SKM-1 treated with dmso at 0.1 percent for 144 hours (cell line): ENCODE data around the gene KCNMA1.

Experiments
- DNase-seq: peaks from one replicate; lab custom pipeline; 2025; ENCODE audit not compliant: unreplicated experiment; lab: John Stamatoyannopoulos, UW

Gene KCNMA1

DNA sequence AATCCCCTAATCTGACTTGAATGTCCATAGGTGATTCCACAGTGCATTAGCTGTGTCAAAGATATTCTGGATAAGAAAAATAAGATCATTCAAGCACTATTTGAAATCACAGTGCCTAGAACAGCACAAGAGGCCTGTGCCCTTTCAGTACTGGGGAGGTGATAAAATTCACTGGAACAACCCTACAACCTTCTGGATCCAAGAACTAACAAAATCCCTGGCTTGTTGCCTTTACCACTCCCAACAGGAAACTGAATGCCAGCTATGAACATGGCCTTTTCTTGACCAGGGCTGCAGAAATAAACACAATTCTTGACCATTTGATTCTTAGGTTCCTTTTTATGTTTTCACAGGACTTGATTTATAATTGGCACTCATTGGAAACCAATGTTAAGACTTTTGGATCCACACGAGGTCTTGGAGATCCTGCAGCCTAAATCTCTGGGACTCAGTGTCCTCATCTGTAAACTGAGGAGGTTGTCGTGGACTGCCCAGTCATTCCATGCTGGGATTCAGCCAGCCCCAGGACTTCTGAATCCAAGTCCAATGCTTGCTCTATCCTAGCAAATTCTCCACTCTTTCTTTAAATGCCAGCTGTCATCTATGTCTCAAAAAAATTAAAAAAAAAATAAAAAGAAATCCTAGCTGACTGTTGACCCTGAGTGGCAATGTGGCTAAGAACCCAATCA, 624.7 kb downstream of the KCNMA1 start:
- DNase-seq: no peak

DNA sequence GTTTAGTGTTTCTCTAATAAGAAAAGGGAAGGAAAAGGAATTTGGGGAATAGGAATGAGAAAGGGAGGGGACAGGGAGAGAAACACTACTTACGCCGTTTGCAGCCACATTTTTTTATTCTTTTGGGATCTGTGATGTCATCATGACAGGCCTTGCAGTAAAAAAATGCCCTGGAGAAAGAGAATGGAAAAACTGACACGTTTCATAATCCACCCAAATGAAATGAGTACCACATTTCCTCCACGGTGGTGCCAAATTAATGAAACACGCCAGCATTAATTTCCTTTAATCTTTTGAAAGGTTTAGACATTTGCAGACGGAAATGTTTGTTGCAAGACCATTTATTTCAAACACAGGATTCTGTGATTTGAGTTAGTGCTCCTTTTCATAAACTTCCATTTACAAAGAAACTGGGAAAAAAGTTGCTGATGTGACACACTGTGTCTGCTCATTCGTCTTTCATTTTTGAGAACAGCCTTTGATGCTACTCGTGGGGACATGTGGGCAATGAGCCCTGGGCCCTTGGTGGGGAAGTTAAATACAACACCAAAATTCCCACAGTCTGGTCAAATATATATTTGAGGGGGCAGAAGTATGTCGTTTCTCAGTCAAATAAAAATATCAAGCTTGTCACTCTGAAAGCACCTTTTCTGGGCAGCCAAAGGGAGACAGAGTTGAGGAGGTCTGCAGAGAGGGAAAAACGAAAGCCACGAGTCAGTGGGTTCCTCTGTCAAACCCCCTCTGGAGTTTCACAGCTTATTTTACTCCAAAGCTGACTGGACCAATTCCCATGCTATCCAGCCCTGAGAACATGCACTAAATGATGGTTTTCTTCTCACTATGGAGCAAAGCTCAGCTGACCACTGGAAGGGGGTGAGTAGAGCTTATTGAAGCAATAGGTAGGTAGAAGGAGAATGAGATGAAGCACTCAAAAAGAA, 625.5 kb downstream of the KCNMA1 start:
- DNase-seq: no peak

DNA sequence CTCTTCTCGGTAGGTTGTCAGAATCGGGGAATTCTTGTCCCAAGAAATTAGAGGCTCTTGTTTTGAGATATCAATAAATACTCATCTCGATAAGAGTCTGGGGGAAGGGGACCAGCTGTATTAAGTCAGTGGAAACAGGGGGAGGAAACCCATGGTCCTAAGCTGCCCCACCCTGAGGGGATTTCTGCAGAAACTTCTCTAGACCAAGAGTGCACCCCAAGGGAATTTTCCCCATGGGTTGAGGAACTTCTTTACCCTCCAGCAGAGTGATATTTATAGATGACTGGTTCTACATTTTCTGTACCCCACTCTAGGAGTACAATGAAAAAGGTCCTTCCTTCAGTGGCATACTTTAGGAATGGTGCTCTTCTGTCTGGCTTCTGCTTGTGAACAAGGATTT, 627.2 kb downstream of the KCNMA1 start:
- no peak for DNase-seq

DNA sequence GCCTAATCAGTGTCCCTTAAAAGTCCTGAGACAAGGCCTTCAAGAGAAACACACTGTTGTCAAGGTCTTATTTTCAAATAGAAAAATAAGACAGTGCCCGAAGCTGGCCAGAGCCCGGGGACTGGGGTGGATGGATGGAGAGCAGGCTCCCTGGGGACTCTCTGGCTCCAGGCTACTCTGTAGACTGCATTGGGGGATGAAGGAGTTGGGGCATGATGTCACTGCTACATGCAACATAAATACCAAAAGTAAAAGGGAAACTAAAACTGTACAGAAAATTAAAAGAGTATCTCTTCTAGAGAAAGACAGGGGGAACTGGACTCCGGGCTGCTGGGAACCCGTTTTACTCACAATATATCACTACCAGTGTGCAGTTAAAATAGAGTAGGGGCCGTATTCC, 629.8 kb downstream of the KCNMA1 start:
- DNase-seq: no peak

DNA sequence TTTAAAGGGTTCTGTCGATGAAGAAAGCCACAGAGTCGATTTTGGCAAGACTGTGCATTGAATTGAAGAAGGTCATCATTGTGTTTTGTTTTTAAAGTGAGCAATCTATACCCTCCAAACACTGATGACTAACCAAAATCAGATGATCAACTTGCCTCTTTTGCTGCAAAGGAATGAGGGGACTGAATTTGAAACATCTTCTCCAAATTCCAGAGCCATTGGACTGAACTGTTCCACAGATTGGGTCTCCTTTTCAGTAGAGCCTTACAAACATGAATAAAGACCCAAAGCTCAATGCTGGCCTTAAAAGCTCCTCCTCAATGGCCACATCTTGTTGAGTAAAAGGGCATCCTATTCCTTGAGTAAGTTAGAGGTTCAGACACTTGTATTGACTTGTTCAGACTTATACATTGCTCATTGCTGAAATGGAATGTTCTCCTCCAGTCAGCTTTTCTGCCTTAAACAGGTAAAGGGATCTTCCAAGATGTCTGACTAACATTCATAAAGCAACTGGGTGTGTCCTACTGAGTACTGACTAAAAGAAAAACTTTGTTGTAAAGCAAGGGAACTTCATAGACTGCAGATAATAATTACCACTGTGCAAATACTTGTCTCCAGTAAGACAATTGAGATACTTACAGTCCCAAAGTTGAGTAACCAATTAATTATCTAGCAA, 630.6 kb downstream of the KCNMA1 start:
- no peak for DNase-seq

DNA sequence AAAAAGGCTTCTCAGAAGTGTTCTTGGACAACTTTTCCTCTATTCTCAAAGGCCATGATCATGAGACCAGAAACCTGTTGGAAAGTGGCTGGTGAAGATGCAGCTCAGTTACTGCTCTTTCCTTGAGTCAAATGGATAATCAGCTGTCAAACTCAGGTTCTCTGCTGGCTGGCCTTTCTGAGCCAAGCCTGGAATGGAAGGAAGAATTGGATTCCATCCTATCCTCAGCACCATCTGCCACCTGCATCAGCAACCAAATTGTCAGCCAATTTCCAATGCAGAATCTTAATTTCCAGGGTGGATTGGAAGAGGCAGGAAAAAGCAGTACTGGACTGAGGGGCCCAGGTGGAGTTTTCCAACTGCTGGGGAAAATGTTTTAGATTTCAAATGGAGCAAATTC, 631.7 kb downstream of the KCNMA1 start:
- no peak for DNase-seq

DNA sequence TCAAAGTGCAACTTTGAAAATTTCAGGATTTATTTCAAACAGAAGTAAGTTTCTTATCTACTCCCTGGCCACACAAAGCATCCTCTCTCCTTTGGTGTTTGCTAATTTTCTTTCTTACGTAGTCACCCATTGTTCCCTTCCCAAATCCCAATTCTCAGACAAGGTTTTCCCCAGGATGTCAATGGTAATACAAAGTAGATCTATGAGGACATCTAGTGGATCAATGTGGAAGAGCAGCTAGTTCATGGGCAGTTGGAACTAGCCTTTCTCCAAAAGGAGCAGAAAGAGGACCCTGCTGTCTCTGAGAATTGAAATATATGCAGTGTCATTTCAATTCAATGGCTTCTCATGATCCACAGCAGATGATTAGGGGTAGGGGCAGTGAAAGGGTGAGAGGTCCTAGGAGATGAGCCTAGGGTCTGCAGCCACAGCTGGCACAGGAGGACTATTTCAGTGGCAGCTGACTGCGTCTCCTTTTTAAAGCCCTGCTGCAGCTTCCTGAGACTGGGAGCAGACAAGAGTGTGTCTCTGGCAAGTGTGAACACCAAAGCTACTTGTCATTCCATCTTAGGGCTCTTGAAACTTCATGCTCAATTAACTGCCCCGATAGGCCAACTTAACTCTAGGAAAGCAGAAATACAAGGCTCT, 632.6 kb downstream of the KCNMA1 start:
- DNase-seq: peak; percentile 57

DNA sequence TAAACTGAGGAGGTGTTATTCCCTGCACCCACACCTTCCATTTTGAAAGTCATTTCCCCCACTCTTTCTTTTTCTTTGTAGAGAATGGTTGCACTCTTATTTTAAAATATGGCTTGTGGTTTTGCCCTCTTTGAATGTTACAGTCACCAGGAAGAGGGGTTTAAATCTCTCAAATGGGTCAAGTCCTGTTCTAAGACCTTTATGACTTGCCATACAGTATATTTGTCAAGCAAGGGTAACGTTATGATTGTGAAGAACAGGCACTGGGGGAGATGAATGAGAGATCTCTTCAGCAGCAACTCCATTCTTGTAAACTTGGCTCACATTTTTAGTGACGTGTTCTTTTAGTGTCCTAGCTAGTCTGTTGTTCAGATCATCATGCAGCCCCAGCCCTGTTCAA, 634.7 kb downstream of the KCNMA1 start:
- no peak for DNase-seq

DNA sequence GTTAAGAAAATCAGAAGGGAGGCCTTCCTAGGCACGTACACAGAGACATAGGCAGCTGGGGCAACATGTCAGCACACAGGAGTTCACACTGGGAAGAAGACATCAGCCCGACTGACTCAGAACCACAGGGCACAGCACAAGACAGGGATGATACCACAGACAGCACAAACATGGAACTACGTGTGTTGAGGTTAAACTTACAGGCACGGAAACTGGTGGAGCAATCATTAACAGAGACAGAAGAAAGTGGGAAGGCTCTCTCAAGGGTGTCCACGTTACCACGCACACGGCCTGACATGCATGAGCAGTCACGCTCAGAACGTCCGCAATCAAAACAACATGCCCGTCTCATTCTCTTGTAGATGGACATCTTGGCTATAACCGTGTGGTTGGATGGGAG, 636.4 kb downstream of the KCNMA1 start:
- DNase-seq: no peak

DNA sequence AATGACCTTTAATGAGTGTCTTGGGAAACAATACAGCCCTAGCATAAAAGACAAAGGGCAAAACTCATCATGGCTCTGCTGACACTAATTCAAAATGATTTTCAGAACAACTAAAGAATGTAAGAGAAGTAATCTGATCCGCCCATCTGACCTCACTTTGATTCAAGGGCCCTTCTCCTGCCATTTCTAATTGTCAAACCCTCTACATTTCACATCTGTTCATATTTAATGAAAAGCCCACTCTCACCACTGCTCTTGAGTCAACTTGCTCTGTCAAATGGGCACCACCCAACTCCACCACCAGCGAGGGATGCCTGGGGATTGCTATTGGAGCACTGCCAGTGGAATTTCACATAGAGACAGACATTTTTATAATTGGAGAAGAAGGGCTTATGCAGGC, 639.2 kb downstream of the KCNMA1 start:
- DNase-seq: no peak

DNA sequence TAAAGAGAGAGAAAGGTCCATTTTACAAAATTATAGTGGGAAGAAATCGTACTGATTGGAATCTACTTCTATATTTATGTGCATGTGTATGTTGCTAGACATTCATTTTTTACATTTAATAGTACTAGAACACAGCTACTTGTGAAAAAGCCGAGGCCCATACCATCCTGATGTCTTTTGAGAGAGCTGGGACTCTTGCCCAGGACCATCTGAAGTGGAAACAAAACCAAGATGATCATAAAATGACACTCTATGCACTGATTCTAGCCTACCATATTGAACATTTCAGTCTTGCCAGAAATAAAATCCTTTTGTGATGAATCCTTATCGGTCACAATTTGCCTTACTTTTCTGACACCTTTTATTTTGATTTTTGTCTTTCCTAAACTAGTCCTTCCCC, 640.0 kb downstream of the KCNMA1 start:
- no peak for DNase-seq

DNA sequence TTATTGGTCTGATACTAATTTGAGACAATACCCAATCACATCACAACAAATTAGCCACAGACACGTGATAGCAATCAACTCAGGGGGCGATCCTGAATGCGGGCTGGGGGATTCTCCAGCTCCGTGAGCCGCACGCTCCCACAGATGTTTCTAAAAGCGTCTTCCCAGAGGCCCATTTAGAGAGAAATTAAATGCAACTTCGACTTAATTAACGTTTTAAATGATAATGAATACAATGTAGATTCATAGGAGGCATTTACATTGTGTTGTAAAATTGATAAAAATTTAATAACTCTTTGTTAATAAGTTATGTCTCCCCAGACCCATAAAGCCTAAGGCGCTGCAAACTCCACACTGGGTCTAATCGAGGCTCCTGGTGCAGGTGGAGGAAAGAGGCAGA, 642.6 kb downstream of the KCNMA1 start:
- DNase-seq: no peak

DNA sequence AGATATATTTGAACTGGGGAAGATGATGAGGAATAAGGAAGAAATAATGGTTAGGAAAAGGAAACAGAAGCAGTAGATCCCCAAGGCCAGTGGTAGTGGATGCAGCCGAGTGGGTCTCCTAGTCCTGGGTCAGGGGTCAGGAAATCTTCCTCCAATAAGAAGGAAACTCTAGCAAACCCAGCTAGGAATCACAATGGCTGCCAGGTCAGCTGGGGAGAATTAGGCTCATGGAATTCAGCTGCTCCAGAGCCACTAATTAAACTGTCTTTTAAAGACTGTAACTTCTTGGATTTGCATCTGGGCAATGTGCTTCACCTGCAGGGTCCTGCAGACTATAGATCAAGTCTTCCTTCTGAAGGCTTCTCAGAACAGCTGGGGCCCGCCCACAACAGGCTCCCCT, 644.4 kb downstream of the KCNMA1 start:
- DNase-seq: no peak

DNA sequence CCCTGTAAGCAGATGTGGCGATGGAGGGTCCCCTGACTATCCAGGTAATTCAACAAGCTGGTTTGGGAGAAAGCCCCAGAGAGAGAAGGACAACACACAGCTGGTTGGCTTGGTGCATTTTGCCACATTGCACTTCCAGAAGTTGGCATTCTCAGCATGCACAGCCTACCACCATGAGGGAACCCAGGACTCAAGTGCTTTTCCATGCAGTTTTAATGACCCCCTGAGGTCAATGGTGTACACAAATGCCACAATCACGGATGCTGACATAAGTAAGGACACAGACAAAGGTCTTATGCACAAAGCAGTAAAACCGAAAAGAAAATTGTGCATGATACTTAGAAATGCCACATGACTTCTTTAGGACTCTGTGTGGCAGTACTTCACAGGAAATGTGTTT, 645.1 kb downstream of the KCNMA1 start:
- DNase-seq: no peak

DNA sequence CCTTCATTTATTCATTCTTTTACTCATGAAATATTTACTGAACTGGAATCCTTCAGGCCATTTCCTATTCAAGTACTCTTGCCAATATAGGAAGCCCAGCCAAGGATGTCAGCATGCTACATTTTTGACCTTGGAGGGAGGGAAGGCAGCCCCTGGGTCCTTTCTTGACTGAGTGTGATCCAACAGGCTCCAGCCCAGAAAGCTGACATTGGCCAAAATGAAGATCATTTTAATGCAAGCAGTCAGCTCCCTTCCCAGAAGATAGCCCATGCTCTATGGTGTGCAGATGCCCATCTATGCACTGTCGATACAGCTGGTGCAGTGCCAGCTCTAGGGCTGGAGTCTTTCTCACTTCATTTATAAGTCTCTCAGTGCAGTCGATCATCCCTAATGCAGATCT, 646.0 kb downstream of the KCNMA1 start:
- no peak for DNase-seq

DNA sequence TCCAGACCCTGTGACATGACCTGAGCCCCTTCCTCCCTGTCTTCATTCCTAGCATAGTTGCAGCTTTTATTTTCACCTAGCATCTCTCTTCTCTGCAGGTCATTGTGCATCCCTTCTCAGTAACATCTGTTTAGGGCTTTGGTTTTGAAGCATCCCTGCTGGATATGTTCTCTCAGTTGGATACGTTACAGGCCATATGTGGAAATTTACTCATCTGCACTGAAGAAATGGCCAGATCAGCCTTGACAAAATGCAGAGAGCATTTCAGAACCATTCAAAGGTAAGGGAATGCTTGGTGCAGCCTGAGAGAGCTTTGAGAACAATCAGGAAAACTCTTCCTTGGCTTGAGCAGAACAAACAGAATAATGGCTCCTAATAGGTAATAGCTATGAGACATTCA, 647.0 kb downstream of the KCNMA1 start:
- DNase-seq: no peak

DNA sequence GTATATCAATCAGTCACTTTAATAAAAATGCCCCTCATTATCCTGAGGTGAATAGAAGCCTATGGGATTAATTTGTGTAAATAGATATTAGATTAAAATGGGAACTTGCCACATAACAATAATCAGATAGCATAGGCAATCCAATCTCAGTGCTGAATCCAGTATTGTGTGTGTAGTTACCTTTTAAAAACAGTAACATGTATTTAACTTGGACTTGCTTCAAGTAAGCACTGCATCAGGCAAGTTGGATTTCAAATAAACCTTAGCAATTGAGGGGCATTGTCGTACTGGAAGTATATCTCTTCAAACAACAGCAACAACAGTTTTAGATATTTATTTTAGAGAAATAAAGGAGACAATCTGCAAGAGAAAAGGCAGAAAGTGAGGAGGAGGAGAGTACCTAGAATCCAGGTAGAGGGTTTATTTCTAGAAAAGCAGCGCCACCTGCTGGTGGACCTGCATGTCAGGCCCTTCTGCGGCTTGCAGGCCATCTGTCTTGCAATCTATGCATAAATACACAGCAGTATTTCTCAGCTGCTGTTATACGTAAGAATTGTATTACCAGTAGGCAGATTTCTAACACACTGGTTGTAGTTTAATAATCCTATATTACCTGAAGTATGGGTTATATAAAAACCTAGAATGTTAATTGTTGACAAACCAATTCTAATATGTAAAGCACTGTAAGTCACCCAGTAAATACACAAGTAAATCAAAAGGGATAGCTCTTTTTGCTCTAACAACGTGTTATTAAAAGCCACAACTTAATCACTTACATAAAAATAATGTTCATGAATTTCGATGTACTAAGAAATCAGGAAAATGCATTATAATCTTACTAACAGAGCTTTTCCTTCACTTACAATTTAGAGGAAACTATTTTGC, 652.8 kb downstream of the KCNMA1 start:
- DNase-seq: peak; percentile 26

DNA sequence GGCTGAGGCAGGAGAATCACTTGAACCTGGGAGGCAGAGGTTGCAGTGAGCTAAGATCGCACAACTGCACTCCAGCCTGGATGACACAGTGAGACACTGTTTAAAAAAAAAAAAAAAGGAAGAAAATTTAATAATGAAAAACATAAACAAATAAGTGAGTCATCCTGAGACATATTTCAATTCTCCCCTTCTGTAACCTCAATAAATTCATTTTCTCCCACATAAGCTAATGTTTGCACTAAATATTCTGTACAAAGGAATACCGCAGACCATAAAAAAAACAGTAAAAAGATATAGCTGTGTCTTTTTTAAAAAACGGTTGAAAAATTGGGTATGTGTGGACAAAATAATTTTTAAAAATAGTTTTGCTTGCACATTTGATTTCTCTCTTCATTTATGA, 654.0 kb downstream of the KCNMA1 start:
- DNase-seq: no peak

DNA sequence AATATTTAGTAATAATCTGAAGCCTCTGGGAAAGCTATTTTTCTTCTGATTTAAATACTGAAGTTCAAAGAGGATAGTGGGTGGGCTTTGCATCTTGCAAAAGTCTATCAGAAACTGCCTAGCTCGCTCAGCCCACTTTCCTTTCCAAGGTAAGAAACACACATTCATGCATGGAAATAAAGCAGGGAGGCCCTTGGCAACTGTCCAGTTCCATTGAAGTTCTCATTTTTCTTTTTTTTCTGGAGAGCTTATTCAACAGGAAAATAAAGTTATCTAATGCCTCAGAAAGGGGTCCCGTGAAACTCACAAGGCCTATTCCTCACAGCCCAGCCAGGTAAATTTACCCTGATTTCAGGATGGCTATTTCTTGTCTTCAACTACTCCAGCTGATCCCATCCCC, 654.9 kb downstream of the KCNMA1 start:
- no peak for DNase-seq

DNA sequence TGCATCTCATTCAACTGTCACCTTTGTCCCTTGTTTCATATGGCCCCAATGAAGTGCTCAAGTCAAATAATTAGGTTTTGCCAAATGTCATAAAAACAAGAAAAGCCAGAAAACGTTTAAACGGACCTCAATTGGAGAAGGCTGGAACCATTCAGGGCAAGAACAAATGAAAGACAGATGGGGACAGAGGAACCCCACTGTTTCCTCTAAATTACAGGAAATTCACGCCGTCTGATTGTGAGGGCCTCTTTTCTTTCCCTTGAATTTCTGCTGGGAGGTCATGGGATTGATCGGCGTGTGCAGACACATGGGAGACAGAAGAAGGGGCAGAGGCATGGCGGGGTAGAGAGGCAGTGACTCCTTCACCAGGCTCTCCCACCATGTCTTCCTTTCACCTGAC, 656.4 kb downstream of the KCNMA1 start:
- no peak for DNase-seq
